SK-N-SH treated with all-trans-retinoic acid at 6 μM for 48 hours (cell line): ENCODE results near the gene ZNF70.

Experiments used
- ATAC-seq: fragments of 200-7000 bp; cut with Tn5 transposase; 3 replicates; pipeline ENCODE4 v1.9.1; 2020; ENCODE audit warnings: mild to moderate bottlenecking, moderate library complexity
- BACH2 ChIP-seq: fragments of 250-450 bp; sonication (Bioruptor Pico); IDR thresholded peaks from 2 replicates; pipeline ENCODE4 v1.9.0; 2021; ENCODE audit warnings: mild to moderate bottlenecking, borderline replicate concordance
- CSDC2 ChIP-seq: fragments of 250-450 bp; sonication (Bioruptor Pico); IDR thresholded peaks from 2 replicates; pipeline ENCODE4 v1.5.0; 2020; ENCODE audit warnings: mild to moderate bottlenecking, moderate library complexity
- ESRRG ChIP-seq: fragments of 250-450 bp; sonication (Bioruptor Pico); IDR thresholded peaks from 2 replicates; pipeline ENCODE4 v1.6.1; 2021; ENCODE audit warnings: mild to moderate bottlenecking
- OSR1 ChIP-seq: fragments of 250-450 bp; sonication (Bioruptor Pico); IDR thresholded peaks from 2 replicates; pipeline ENCODE4 v1.8.0; 2022; ENCODE audit warnings: moderate library complexity, mild to moderate bottlenecking, inconsistent platforms
- PPARA ChIP-seq: fragments of 250-450 bp; sonication (Bioruptor Pico); IDR thresholded peaks from 2 replicates; pipeline ENCODE4 v1.5.0; 2020; ENCODE audit warnings: mild to moderate bottlenecking, borderline replicate concordance
- RARB ChIP-seq: fragments of 250-450 bp; sonication (Bioruptor Pico); IDR thresholded peaks from 2 replicates; pipeline ENCODE4 v1.8.0; 2021; ENCODE audit warnings: mild to moderate bottlenecking, moderate library complexity
- SNAI2 ChIP-seq: fragments of 250-450 bp; sonication (Bioruptor Pico); IDR thresholded peaks from 2 replicates; pipeline ENCODE4 v1.5.0; 2020; ENCODE audit warnings: mild to moderate bottlenecking, moderate library complexity
- TCF4 ChIP-seq: fragments of 250-450 bp; sonication (Bioruptor Pico); IDR thresholded peaks from 2 replicates; pipeline ENCODE4 v1.8.0; 2021; ENCODE audit warnings: mild to moderate bottlenecking, moderate library complexity, borderline replicate concordance
- TOX ChIP-seq: fragments of 250-450 bp; sonication (Bioruptor Pico); IDR thresholded peaks from 2 replicates; pipeline ENCODE4 v1.8.0; 2021; ENCODE audit warnings: mild to moderate bottlenecking, moderate library complexity, borderline replicate concordance
- ZC3H10 ChIP-seq: fragments of 250-450 bp; sonication (Bioruptor Pico); IDR thresholded peaks from 2 replicates; pipeline ENCODE4 v1.5.1; 2021; ENCODE audit warnings: mild to moderate bottlenecking, moderate library complexity
- ZFP3 ChIP-seq: fragments of 250-450 bp; sonication (Bioruptor Pico); IDR thresholded peaks from 2 replicates; pipeline ENCODE4 v1.5.0; 2020; ENCODE audit warnings: mild to moderate bottlenecking, moderate library complexity
- ZFP30 ChIP-seq: fragments of 450-650 bp; formaldehyde crosslinking; IDR thresholded peaks from 2 replicates; pipeline ENCODE4 v1.5.0; 2022; ENCODE audit warnings: mild to moderate bottlenecking, moderate library complexity
- ZNF565 ChIP-seq: fragments of 450-650 bp; formaldehyde crosslinking; conservative IDR thresholded peaks from 2 replicates; pipeline ENCODE4 v1.5.0; 2020; ENCODE audit warnings: low read depth, mild to moderate bottlenecking, moderate library complexity
- ZNF70 ChIP-seq: fragments of 450-650 bp; formaldehyde crosslinking; IDR thresholded peaks from 2 replicates; pipeline ENCODE4 v1.5.0; 2020; ENCODE audit warnings: mild to moderate bottlenecking, moderate library complexity
- ZNF8 ChIP-seq: fragments of 450-650 bp; formaldehyde crosslinking; IDR thresholded peaks from 2 replicates; pipeline ENCODE4 v1.5.0; 2020; ENCODE audit warnings: mild to moderate bottlenecking, moderate library complexity
- TF ChIP-seq, protein P1 (sequence below): fragments of 250-450 bp; sonication (Bioruptor Pico); IDR thresholded peaks from 2 replicates; pipeline ENCODE4 v1.5.1; 2020; ENCODE audit warnings: low read depth, mild to moderate bottlenecking, moderate library complexity
- TF ChIP-seq, protein P2 (sequence below): fragments of 250-450 bp; sonication (Bioruptor Pico); IDR thresholded peaks from 2 replicates; pipeline ENCODE4 v1.8.0; 2021; ENCODE audit warnings: low read depth, mild to moderate bottlenecking, moderate library complexity, borderline replicate concordance
- TF ChIP-seq, protein P3 (sequence below): fragments of 250-450 bp; sonication (Bioruptor Pico); IDR thresholded peaks from 2 replicates; pipeline ENCODE4 v1.5.0; 2020; ENCODE audit warnings: mild to moderate bottlenecking, moderate library complexity

Gene ZNF70

DNA sequence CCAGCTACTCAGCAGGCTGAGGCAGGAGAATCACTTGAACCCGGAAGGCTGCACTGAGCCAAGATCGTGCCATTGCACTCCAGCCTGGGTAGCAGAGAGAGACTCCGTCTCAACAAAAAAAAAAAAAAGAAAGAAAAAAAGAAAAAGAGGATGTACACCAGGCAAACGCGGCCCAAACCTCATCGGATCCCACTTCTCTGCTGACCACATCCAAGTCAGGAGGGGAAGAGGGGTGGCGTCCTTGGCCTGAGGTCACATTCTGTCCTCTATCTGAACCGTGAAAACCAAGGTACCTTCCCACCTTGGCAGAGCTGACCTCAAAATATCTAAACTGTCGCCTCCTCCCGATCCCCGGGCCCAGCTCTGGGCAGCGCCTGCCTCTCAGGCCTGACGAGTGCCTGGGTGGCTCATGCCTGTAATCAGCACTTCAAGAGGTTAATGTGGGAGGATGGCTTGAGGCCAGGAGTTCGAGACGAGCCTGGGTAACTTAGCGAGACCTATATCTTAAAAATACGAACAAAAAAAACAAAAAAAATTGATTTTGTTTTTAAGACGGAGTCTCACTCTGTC lies 35.0 kb downstream of the ZNF70 start:
- TF ChIP-seq SNAI2 (CRISPR knock-in tag) (no peak), BACH2 (no peak)
- ATAC-seq = no peak

DNA sequence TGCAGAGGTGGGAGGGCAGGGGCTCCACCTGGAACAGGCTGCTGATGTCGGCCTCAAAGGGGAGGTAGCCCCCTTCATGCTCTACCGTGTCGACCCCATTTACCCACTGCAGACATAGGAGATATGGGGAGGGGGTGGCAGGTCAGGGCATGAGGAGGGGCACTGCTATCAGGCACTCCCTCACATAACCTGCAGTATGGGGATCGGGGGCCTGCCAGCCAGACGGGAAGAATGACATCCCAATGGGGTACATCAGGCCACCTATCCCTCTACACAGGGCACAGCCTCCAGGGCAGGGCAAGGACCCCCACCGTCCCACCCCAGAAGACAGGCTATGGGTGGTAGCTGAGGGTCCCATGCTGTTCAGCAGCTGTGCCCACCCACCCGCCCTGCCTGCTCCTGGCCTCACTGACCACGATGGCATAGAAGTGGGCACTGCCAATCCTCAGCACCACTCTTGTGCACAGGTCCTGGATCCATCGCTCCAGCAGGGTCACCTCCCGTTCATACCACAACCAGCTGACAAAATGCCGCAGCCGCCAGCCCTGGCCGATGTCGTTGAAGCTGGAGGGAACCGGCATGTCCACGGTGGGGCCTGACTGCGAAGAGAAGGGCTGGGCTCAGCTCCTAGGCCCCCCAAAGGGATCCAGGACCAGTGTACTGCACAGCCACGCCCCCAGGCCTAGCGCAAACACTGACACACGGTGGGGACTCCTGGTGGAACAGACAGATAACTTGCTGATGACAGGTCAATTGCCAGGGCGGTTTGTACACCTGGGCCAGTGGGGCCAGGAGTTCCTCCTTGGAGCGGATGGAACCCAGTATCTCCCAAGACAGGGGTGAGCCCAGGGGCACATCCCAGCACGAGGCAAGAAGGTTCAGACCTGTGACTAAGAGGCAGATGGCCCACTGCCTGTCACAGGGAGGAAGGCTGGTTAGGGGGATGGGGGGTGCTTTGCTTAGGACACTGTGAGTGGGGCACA lies 36.0 kb downstream of the ZNF70 start:
- no peak for ATAC-seq
- TF ChIP-seq RARB (CRISPR knock-in tag) (no peak), ZNF8 (CRISPR knock-in tag) (no peak), ZNF70 (CRISPR knock-in tag) (no peak), TOX (CRISPR knock-in tag) (no peak), PPARA (no peak)
- TF ChIP-seq, protein P1, sequence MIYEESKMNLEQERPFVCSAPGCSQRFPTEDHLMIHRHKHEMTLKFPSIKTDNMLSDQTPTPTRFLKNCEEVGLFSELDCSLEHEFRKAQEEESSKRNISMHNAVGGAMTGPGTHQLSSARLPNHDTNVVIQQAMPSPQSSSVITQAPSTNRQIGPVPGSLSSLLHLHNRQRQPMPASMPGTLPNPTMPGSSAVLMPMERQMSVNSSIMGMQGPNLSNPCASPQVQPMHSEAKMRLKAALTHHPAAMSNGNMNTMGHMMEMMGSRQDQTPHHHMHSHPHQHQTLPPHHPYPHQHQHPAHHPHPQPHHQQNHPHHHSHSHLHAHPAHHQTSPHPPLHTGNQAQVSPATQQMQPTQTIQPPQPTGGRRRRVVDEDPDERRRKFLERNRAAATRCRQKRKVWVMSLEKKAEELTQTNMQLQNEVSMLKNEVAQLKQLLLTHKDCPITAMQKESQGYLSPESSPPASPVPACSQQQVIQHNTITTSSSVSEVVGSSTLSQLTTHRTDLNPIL (CRISPR knock-in tag) = no peak
- TF ChIP-seq, protein P2, sequence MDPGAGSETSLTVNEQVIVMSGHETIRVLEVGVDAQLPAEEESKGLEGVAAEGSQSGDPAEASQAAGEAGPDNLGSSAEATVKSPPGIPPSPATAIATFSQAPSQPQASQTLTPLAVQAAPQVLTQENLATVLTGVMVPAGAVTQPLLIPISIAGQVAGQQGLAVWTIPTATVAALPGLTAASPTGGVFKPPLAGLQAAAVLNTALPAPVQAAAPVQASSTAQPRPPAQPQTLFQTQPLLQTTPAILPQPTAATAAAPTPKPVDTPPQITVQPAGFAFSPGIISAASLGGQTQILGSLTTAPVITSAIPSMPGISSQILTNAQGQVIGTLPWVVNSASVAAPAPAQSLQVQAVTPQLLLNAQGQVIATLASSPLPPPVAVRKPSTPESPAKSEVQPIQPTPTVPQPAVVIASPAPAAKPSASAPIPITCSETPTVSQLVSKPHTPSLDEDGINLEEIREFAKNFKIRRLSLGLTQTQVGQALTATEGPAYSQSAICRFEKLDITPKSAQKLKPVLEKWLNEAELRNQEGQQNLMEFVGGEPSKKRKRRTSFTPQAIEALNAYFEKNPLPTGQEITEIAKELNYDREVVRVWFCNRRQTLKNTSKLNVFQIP (CRISPR knock-in tag) = no peak

DNA sequence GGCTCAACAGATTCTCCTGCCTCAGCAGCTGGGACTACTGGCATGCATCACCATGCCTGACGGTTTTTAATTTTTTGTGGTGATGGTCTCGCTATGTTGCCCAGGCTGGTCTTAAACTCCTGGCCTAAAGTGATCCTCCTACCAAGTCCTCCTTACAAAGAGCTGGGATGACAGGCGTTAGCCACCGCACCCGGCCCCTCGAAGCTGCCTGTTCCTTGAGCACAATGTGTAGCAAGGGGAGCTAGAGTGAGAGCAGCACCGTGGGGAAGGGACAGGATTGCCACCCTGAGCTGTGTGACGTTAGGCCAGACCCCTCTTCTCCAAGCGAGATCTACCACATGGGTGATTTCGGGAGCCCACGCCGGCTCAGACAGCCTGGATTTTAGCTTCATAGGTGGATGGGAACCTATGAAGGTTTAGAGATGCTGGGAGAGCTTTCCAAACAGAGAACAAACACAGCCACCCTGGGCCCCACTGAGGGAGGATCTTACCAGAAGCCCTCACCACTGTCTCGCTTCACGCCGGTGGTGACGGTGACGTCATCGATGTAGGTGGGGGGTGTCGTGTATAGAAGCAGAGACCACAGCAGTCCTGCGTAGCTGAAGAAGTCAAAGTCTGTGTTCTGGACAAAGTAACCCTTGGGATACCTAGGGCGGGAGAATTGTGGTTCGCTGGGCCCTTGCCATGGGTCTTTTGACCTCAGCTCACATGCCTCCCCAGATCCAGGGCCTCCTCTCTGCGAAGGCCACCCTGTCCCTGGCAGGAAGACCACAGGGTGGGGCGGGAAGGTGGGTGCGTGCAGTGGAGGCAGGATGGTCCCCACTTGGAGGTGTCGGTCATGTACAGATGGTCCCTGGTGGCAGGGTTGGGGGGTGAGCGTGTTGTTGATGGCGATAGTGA lies 37.0 kb downstream of the ZNF70 start:
- no peak for TF ChIP-seq ZC3H10
- TF ChIP-seq CSDC2 = no peak
- TF ChIP-seq TCF4 = no peak
- no peak for TF ChIP-seq BACH2
- TF ChIP-seq ZNF565 (CRISPR knock-in tag) = no peak
- TF ChIP-seq, protein P3, sequence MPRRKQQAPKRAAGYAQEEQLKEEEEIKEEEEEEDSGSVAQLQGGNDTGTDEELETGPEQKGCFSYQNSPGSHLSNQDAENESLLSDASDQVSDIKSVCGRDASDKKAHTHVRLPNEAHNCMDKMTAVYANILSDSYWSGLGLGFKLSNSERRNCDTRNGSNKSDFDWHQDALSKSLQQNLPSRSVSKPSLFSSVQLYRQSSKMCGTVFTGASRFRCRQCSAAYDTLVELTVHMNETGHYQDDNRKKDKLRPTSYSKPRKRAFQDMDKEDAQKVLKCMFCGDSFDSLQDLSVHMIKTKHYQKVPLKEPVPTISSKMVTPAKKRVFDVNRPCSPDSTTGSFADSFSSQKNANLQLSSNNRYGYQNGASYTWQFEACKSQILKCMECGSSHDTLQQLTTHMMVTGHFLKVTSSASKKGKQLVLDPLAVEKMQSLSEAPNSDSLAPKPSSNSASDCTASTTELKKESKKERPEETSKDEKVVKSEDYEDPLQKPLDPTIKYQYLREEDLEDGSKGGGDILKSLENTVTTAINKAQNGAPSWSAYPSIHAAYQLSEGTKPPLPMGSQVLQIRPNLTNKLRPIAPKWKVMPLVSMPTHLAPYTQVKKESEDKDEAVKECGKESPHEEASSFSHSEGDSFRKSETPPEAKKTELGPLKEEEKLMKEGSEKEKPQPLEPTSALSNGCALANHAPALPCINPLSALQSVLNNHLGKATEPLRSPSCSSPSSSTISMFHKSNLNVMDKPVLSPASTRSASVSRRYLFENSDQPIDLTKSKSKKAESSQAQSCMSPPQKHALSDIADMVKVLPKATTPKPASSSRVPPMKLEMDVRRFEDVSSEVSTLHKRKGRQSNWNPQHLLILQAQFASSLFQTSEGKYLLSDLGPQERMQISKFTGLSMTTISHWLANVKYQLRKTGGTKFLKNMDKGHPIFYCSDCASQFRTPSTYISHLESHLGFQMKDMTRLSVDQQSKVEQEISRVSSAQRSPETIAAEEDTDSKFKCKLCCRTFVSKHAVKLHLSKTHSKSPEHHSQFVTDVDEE = no peak
- TF ChIP-seq ZFP3 (CRISPR knock-in tag) = no peak
- TF ChIP-seq, protein P1 (CRISPR knock-in tag) = no peak
- TF ChIP-seq OSR1 (CRISPR knock-in tag) = no peak
- no peak for TF ChIP-seq ESRRG (CRISPR knock-in tag)
- TF ChIP-seq, protein P2 (CRISPR knock-in tag) = no peak
- no peak for TF ChIP-seq ZNF70 (CRISPR knock-in tag)
- no peak for TF ChIP-seq SNAI2 (CRISPR knock-in tag)
- TF ChIP-seq ZFP30 = no peak
- ATAC-seq = no peak
